ENCODE measurements around the gene SRL.

GRCh38 chr16:4218202-4218601, 23.7 kb downstream of the SRL start:
- no peak for TF ChIP-seq CTCF (IDR thresholded peaks at IDR 0.05)
- no peak for TF ChIP-seq ATF1 (CRISPR knock-in tag; IDR thresholded peaks at IDR 0.05)
- no peak for TF ChIP-seq SMAD3 (CRISPR knock-in tag; IDR thresholded peaks at IDR 0.05; ENCODE audit: borderline replicate concordance)
- TF ChIP-seq NR3C1 (CRISPR knock-in tag; conservative IDR thresholded peaks at IDR 0.05; ENCODE audit: low read depth), result no peak
- TF ChIP-seq, protein P1, sequence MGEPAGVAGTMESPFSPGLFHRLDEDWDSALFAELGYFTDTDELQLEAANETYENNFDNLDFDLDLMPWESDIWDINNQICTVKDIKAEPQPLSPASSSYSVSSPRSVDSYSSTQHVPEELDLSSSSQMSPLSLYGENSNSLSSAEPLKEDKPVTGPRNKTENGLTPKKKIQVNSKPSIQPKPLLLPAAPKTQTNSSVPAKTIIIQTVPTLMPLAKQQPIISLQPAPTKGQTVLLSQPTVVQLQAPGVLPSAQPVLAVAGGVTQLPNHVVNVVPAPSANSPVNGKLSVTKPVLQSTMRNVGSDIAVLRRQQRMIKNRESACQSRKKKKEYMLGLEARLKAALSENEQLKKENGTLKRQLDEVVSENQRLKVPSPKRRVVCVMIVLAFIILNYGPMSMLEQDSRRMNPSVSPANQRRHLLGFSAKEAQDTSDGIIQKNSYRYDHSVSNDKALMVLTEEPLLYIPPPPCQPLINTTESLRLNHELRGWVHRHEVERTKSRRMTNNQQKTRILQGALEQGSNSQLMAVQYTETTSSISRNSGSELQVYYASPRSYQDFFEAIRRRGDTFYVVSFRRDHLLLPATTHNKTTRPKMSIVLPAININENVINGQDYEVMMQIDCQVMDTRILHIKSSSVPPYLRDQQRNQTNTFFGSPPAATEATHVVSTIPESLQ (CRISPR knock-in tag; IDR thresholded peaks at IDR 0.05), result no peak
- no peak for TF ChIP-seq ZBTB21 (CRISPR knock-in tag; IDR thresholded peaks at IDR 0.05; ENCODE audit: borderline replicate concordance)
